ENCODE data around the gene ZNF629.
"Not testable (repeated sequence)": the region's sequence is repeated elsewhere in the genome, so short reads cannot be mapped to it uniquely, and the experiment has no call there.

Gene ZNF629

DNA sequence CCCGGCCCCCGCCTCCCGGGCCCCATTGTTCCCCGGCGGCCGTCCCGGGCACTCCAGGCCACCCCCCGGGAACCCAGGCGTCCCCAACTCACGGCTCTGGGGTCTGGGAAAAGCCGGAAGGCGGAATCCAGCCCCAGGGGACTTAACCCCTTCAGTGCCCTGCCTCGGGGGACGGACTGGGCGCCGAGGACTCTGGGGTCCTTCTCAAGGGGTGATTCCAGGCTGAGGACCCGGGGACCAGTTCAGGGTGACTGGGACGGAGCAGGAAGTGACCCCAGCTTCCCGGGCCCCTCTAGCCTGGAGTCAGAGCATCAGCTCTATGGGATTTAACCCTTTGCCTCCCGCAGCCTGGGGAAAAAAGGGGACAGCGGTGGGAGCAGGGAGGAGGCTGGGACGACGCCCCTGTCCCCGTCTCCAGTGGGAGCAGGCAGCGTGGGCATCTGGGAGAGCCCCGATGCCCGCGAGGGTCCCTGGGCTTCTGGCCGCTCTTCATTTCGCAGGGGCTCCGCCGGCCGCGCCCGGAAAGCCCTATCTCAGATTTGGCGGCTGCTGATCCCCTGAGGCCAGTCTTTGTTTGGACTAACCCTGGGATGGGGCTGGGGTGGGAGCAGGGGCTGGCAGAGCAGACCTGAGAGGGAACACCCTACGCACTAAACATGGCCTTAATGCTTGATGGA, at the start of gene ZNF629:
TSS of gene ZNF629 (minus strand) at position 270 of the 677 bp plus-strand sequence. CDS start 2,723 bp downstream, outside the sequence.
- Mint-ChIP-seq H3K27me3 (ENCODE audit: low read depth, poor library complexity) (peaks cover 19% of the 10 kb centered on the region), H3K4me1 (peaks cover 31% of the 10 kb centered on the region), H3K27ac (peak within 1 kb of the TSS; percentile 89), H3K36me3 (ENCODE audit: low read depth) (peaks cover 10% of the 10 kb centered on the region), H3K9me3 (no peaks in the 10 kb centered on the region), H3K4me3 (peak within 1 kb of the TSS; percentile 91)
- peak; percentile 77 for DNase-seq
- TF ChIP-seq, protein P1, sequence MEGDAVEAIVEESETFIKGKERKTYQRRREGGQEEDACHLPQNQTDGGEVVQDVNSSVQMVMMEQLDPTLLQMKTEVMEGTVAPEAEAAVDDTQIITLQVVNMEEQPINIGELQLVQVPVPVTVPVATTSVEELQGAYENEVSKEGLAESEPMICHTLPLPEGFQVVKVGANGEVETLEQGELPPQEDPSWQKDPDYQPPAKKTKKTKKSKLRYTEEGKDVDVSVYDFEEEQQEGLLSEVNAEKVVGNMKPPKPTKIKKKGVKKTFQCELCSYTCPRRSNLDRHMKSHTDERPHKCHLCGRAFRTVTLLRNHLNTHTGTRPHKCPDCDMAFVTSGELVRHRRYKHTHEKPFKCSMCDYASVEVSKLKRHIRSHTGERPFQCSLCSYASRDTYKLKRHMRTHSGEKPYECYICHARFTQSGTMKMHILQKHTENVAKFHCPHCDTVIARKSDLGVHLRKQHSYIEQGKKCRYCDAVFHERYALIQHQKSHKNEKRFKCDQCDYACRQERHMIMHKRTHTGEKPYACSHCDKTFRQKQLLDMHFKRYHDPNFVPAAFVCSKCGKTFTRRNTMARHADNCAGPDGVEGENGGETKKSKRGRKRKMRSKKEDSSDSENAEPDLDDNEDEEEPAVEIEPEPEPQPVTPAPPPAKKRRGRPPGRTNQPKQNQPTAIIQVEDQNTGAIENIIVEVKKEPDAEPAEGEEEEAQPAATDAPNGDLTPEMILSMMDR (IDR thresholded peaks at IDR 0.05): no peak

DNA sequence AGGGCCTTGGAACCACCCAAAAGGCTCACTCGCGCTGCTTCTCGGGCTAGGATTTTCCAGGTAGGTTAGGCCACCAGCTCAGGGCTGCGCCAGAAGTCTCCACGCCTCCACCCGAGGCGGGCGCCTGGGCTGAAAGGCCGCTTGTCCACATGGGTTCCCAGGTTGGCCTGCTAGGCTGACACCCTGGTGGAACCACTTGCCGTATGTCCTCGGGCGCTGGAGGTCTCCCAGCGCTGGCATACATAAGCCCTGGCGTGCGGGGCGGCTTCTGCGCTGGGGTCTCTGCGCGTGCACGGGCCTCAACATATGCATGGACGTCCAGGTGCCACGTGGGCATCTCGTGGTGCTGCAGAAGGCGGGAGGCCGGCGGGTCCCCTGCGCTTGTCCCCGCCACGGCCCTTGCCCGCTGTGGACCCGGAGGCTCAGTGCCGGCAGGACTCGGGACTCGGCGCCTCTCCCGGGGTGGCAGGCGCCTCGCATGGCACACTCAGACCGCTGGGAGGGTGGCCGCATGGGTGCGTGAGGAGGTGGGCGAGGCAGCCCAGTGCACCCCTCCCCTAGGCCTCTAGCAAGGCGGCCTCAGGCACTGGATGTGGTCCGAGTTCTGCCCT, 47.2 kb upstream of the ZNF629 start:
- Mint-ChIP-seq H3K27ac (no peak overlapping the region), H3K9me3 (no peaks in the 10 kb centered on the region), H3K27me3 (ENCODE audit: low read depth, poor library complexity) (peaks cover 13% of the 10 kb centered on the region), H3K36me3 (ENCODE audit: low read depth) (peaks cover 10% of the 10 kb centered on the region), H3K4me1 (peaks cover 4% of the 10 kb centered on the region), H3K4me3 (no peak overlapping the region)
- no peak for DNase-seq
- TF ChIP-seq, protein P1 (IDR thresholded peaks at IDR 0.05): no peak

DNA sequence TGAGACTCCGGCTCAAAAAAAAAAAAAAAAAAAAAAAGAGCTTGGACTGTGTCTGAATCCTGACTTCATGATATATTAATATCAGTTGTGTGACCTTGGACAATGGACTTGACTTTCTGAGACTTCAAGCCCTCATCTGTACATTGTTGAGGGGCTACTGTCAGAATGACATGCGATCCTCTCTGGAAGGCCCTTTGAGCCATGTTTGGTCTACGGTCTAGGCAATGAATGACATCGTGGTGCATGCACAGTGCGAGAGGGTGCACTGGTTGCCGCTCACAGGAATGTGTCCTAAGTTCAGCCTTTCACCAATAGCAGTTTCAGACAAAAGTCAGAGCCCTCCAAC, 43.0 kb upstream of the ZNF629 start:
- Mint-ChIP-seq H3K4me1 (no peaks in the 10 kb centered on the region), H3K4me3 (no peak overlapping the region), H3K27me3 (ENCODE audit: low read depth, poor library complexity) (peaks cover 45% of the 10 kb centered on the region), H3K27ac (no peak overlapping the region), H3K9me3 (no peaks in the 10 kb centered on the region), H3K36me3 (ENCODE audit: low read depth) (peaks cover 10% of the 10 kb centered on the region)
- TF ChIP-seq, protein P1 (IDR thresholded peaks at IDR 0.05): no peak
- no peak for DNase-seq

DNA sequence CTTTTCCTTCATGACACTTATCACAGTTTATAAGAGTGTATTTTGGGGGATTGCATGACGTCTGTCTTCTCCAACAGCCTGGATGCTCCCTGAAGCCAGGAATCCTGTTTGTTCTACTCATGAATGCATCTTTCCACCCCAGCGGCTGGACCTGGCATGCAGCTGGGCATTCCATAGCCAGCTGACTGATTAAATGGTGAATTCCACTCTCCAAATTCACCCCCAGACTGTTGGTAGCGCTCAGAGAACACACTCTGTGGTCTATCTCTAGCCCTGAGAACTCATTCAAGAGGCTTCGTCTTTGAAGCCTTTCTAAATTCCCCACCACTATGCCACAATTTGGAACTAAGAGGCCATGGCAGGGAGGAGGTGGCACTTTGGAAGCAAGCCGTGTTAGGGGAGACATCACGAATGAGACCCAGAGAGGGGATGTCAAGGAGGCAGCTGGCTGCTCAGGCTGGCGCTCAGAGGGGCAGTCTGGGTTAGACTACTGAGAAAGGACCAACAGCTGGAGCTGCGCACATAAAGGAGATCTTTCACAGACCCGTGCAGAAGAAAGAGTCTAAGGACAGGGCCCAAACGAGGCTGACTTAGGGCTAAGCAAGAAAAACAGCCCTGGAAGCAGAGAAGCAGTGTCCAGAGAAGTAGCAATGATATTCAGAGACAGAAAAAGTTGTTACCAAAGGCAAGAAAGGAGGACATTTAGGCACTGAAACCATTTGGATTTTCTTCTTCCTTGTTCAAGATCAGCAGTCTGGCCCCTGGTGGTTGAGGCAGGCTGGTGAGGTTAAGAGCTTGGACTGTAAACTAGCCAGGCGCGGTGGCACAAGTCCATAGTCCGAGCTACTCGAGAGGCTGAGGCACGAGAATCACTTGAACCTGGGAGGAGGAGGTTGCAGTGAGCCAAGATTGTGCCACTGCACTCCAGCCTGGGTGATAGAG, 42.4 kb upstream of the ZNF629 start:
- H3K36me3 Mint-ChIP-seq (ENCODE audit: low read depth): peaks cover 10% of the 10 kb centered on the region
- no peak overlapping the region for H3K27ac Mint-ChIP-seq
- TF ChIP-seq, protein P1 (IDR thresholded peaks at IDR 0.05): no peak
- no peaks in the 10 kb centered on the region for H3K9me3 Mint-ChIP-seq
- no peak overlapping the region for H3K4me3 Mint-ChIP-seq
- no peaks in the 10 kb centered on the region for H3K4me1 Mint-ChIP-seq
- DNase-seq: no peak
- H3K27me3 Mint-ChIP-seq (ENCODE audit: low read depth, poor library complexity): peaks cover 45% of the 10 kb centered on the region

DNA sequence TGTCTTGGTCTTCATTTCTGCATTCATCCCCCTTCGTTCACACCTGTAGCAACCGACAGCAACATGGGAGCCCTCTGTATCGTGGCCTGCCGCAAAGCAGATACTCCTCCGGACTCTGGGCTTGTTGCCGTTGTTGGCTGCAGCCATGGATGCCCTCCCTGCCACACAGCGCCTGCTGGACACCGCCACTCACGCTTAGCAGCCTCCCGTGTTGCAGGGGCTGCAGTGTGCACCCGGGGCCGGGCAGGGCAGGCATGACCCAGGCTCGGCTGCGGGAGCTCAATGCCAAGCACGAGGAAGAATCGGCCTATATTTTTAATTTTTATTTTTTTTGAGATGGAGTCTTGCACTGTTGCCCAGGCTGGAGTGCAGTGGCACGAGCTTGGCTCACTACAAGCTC, 34.9 kb upstream of the ZNF629 start:
- DNase-seq: no peak
- TF ChIP-seq, protein P1 (IDR thresholded peaks at IDR 0.05): no peak
- Mint-ChIP-seq H3K27ac (no peak overlapping the region), H3K27me3 (ENCODE audit: low read depth, poor library complexity) (peaks cover 31% of the 10 kb centered on the region), H3K36me3 (ENCODE audit: low read depth) (no peaks in the 10 kb centered on the region), H3K4me3 (no peak overlapping the region), H3K4me1 (no peaks in the 10 kb centered on the region), H3K9me3 (peaks cover 6% of the 10 kb centered on the region)

DNA sequence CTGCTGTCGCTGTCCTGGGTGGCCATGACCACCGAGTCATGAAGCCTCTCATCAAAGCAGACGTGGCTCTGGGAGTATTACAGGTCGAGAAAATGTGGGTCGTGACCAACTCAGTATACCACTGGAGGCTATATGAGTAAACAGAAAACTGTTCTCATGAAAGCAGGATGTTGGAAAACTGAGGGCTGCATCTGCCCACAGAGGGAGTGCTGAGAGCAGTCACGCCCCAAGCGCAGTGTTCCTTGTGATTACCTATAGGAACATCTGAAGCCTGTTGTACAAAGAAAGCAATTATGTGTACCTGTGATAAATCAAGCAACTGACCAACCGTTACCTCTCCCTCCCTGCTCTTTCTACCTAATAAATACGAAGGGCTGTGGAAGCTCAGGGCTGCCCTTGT, 34.4 kb upstream of the ZNF629 start:
- H3K36me3 Mint-ChIP-seq (ENCODE audit: low read depth); H3K4me3 Mint-ChIP-seq; H3K27ac Mint-ChIP-seq; H3K4me1 Mint-ChIP-seq; DNase-seq; H3K9me3 Mint-ChIP-seq: not testable (repeated sequence)
- peaks cover 30% of the 10 kb centered on the region for H3K27me3 Mint-ChIP-seq (ENCODE audit: low read depth, poor library complexity)
